ENCODE data around the gene SFI1. TPM values are rescaled to one million over a fixed set of nuclear protein-coding genes. Genes with fewer than 3 reads are reported as not detected.

The SFI1 gene
- total and polyA plus RNA-seq, 4 donors, result 14.0 to 46.0 (median 32.7) TPM

DNA sequence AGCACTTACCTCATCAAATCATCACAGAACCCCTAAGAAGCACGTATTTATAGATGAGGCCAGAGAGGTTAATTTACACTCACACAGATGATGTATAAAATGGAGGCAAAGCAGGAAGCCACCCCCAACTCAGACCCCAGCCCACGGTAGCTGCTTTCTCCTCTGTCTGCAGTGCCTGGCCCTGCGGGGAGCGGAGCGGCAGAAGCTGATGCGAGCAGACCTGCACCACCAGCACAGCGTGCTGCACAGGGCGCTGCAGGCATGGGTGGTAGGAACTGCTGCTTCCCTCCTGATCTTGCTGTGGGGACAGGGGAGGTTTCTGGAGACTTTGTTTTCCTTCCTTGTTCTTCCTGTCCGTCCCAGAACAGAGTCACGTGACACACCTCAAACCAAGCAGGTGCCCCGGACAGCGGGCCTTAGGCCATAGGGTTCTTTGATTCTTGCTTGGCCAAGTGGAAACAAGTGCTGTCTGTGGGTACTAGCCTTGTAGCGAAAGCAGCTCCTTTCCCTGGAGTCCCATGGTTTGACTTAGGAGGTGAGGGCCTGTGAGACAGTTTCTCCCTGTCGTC is 107.9 kb downstream of the SFI1 start:
- TF ChIP-seq CTCF (IDR thresholded peaks at IDR 0.05; ENCODE audit: control extremely low read depth, extremely low read depth), result no peak
- DNase-seq, result no peak
- no peak for ATAC-seq (ENCODE audit: insufficient read depth, low FRiP score)
- Histone ChIP-seq H3K36me3 (ENCODE audit: control insufficient read depth in 4 of 4, insufficient read depth in 4 of 4, low read length in 4 of 4) (peaks cover 0 to 14% (median 2%) of the 10 kb centered on the region in 4 donors), H3K9ac (ENCODE audit: insufficient read depth in 1 of 2, low read length in 2 of 2) (no peak overlapping the region), H3K27me3 (ENCODE audit: control insufficient read depth in 3 of 3, insufficient read depth in 3 of 3, low read length in 2 of 3) (no peaks in the 10 kb centered on the region), H3K4me3 (no peak overlapping the region), H3K9me3 (ENCODE audit: control insufficient read depth in 4 of 4, insufficient read depth in 3 of 4, low read length in 3 of 4) (no peaks in the 10 kb centered on the region), H3K4me1 (ENCODE audit: control insufficient read depth in 5 of 5, insufficient read depth in 5 of 5, low read length in 5 of 5) (no peaks in the 10 kb centered on the region), H3K27ac (ENCODE audit: low read depth in 1 of 2, low read length in 1 of 2) (no peak overlapping the region)
- WGBS, 2 donors, result 92 to 95% methylated on average over 14 of the region's 14 CpGs

- no peaks in the 10 kb centered on the region for H3K4me1 ChIP-seq (ENCODE audit: control insufficient read depth in 5 of 5, insufficient read depth in 5 of 5, low read length in 5 of 5)
- no peaks in the 10 kb centered on the region for H3K27me3 ChIP-seq (ENCODE audit: control insufficient read depth in 3 of 3, insufficient read depth in 3 of 3, low read length in 2 of 3)
- no peak overlapping the region for H3K27ac ChIP-seq (ENCODE audit: low read depth in 1 of 2, low read length in 1 of 2)
- no peak for TF ChIP-seq CTCF (IDR thresholded peaks at IDR 0.05; ENCODE audit: control extremely low read depth, extremely low read depth)
- DNase-seq (no peak), ATAC-seq (ENCODE audit: insufficient read depth, low FRiP score) (no peak)
- H3K36me3 ChIP-seq (ENCODE audit: control insufficient read depth in 4 of 4, insufficient read depth in 4 of 4, low read length in 4 of 4), result peaks cover 0 to 14% (median 2%) of the 10 kb centered on the region in 4 donors
- no peak overlapping the region for H3K9ac ChIP-seq (ENCODE audit: insufficient read depth in 1 of 2, low read length in 2 of 2)
- H3K4me3 ChIP-seq, result no peak overlapping the region
- WGBS, 2 donors, result 88 to 89% methylated on average over 17 of the region's 17 CpGs
- H3K9me3 ChIP-seq (ENCODE audit: control insufficient read depth in 4 of 4, insufficient read depth in 3 of 4, low read length in 3 of 4), result no peaks in the 10 kb centered on the region
Observed at GRCh38 chr22:31604746-31605705, 108.7 kb downstream of the SFI1 start.

GRCh38 chr22:31605851-31606585 is 109.7 kb downstream of the SFI1 start:
- no peaks in the 10 kb centered on the region for H3K9me3 ChIP-seq (ENCODE audit: control insufficient read depth in 4 of 4, insufficient read depth in 3 of 4, low read length in 3 of 4)
- no peak overlapping the region for H3K9ac ChIP-seq (ENCODE audit: insufficient read depth in 1 of 2, low read length in 2 of 2)
- no peak for DNase-seq
- H3K27me3 ChIP-seq (ENCODE audit: control insufficient read depth in 3 of 3, insufficient read depth in 3 of 3, low read length in 2 of 3), result no peaks in the 10 kb centered on the region
- WGBS, 2 donors, result 95 to 96% methylated on average over 9 of the region's 9 CpGs
- peaks cover 0 to 8% (median under 1%) of the 10 kb centered on the region in 5 donors for H3K4me1 ChIP-seq (ENCODE audit: control insufficient read depth in 5 of 5, insufficient read depth in 5 of 5, low read length in 5 of 5)
- peaks cover 0 to 14% (median 2%) of the 10 kb centered on the region in 4 donors for H3K36me3 ChIP-seq (ENCODE audit: control insufficient read depth in 4 of 4, insufficient read depth in 4 of 4, low read length in 4 of 4)
- TF ChIP-seq CTCF (IDR thresholded peaks at IDR 0.05; ENCODE audit: control extremely low read depth, extremely low read depth), result no peak
- H3K4me3 ChIP-seq, result no peak overlapping the region
- no peak for ATAC-seq (ENCODE audit: insufficient read depth, low FRiP score)
- H3K27ac ChIP-seq (ENCODE audit: low read depth in 1 of 2, low read length in 1 of 2), result no peak overlapping the region
